T1000 (cell line): ENCODE results near the gene ATG5.

ENCODE experiments used
- DNase-seq: peaks from one replicate; lab custom pipeline; 2025; ENCODE audit warnings: mixed read lengths; lab: John Stamatoyannopoulos, UW

ATG5 gene

DNA sequence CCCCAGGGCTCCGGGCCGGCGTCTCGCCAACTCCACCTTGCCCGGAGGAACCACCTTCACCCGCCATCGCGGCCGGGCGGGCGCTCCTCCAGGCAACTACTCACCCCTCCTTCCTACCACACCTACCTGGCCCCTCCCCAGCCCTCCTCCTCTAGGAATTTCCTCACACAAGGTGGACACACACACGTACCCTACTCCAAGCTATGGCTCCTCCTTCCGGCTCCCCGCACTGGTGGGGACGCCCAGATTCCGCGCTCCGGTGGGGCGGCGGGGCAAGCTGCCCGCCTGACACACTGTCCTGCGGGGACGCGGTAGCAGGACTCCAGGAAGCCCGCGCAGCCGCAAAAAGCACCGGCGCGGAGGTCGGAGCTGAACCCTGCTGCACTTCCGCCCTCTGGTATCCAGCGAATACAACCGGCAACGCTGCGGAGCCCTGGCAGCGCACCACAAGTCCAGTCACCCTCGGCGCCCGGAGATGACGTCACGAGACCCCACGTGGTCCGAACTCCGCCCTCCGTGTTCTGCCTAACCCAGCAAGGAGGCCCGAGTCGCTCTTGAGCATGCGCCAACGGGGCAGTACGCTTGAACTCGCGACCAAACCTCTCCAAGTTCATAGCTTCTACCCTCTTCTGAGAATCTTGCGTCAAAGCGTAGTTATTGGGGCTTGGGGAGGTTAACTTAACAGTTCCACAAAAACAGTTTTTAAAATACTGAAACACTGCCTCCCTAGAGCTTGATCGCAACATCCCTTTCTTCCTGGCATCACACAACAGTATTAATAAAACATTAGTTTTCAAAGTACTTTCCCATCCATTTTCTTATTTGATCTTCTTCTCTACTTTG lies at the start of gene ATG5:
Gene ATG5 (minus strand): TSS at position 425 of the 843 bp plus-strand sequence. CDS start 9,552 bp downstream, outside the sequence.
- DNase-seq: peak; percentile 97

DNA sequence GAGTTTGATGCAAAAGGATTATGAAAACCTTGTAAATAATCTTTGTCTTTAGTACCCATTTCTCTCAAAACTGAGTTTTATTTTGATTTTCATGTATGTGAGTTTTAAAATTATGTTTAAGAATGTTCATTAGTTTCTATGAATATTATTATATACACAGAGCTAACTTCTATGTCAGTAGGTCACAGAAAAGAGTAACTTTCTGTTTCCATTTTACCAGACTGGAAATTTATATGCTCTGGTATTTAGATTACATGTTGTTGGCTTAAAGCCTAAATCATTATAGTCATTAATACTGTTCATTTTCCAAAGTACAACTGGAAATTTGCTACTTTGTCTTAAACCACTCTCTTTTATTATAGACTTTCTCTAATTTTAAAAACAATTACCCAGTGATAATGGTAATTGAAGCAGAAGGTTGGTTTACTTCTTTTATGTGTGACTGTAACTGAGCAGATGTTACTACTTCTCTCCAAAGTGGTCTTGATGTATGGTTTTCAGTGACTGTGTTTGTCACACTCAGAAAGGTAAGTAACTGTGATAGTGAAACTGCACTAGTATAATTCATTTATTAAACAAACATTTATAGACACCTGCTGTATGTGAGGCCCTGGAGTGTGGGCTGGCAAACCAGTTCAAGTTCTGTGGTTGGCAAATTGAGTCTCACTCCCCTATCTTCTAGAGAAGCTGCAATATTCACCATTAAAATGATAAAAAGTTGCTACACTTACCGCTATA lies 48.1 kb upstream of the ATG5 start:
- no peak for DNase-seq

DNA sequence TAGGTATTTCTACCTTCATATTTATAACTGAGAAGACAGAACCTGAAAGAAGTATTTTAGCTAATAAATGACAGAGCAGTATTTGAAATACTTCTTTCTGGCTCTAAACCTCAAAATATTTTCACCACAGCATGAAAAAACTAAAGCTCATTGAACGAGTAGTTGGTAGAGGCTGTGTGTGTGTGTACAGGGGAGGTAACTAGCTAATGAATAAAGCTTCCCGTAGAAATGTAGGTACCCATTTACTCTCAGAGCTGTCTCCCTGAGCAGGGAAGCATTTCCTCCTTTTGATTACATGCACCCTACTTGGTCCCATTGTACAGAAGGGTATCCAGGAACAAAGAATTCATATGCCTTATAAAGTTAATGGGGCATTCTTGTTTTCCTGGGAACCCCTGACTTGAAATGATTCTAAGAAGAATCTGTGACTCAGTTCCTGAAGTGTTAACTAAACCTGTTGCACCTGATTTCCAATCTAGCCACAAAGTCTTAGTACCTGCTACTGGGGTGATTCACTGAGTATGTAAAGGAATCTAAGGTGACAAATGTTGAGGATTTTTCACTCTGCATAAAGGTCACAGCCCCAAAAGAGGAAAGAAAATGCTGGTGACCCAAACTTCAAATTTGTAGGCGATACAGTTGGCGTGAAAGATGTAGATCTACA lies 47.4 kb upstream of the ATG5 start:
- no peak for DNase-seq

DNA sequence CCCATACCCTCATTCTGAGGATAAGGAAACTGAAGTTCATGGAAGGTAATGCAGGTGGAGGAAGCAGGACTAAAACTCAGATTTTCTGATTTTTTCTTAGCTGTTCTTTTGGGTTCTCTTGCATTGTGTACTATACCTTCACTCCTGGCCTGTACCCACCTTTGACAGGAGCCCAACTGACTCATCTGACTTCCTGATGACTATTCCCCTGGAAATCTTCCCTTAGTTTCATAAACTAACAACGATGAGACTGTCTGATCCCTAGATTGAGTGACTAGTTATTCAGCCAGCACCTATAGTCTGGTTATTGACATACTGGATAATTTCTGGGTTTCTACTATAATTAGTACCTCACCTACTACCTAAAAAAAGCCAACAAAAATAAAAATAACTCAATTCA lies 45.1 kb upstream of the ATG5 start:
- no peak for DNase-seq

DNA sequence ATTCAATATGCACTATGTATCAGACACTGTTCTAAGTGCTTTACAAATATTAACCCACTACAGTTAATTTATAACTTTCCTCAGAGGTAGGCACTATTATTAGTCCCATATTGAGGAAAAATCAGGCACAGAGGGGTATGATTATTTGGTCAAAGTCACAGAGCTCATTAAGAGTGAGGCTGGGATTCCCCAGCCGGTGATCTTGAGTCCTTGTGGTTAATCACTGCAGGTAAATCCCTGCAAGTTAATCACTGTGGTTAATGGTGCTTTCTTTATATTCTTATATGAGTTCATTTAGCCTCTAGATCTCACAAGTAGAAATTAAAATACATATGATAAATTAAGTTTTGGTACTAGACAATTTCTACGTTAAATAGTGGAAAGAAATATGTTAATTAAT lies 44.2 kb upstream of the ATG5 start:
- DNase-seq: no peak

DNA sequence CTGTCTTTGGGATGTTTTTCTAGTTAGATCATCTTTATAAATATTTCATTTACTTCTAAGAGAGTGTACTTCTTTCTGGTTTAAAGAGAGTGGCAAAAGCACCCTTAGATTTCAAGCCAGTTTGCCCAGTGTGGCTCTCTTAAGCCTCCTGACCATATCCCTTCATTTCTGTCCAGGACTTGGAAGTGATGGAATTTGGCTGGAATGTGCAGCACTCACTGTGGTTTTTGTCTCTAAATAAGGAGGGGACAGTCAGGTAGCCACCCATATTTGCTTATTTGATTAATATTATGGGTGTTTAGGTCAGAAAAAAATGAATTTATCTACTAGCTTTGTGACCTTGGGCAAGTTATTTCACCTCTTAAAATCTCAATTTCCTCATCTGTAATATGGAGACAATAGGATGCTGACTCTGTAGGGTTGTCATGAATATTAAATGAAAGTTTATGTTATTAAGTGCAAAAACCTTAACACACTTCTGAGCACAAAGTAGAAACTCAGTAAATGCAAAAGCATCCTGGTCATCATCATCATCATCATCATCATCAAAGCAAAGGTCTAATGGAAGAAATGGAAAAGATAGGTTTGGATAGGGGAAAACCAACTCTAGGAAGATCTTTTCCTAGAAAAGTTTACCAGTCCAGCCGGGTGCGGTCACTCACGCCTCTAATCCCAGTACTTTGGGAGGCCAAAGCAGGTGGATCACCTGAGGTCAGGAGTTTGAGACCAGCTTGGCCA lies 38.0 kb upstream of the ATG5 start:
- no peak for DNase-seq

DNA sequence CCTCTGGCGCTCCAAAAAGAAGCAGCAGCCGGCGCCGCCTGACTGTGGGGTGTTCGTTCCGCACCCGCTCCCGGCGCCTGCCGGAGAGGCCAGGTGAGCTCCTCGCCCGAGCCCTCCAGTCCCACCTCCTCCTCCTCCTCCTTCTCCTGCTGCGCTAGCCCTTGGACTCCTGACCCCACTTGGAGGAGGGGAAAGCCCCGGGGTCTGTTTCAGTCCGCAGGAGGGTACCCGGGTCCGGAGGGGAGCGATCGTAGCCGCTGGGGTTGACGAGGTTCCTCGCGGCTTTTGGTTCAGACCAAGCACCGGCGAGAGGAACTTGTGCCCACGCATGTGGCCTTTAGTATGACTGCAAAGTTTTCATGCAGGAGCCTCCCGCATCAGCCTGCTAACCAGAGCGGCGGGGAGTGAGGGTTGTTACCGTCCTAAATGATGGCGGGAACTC lies 35.5 kb upstream of the ATG5 start:
- DNase-seq: no peak

DNA sequence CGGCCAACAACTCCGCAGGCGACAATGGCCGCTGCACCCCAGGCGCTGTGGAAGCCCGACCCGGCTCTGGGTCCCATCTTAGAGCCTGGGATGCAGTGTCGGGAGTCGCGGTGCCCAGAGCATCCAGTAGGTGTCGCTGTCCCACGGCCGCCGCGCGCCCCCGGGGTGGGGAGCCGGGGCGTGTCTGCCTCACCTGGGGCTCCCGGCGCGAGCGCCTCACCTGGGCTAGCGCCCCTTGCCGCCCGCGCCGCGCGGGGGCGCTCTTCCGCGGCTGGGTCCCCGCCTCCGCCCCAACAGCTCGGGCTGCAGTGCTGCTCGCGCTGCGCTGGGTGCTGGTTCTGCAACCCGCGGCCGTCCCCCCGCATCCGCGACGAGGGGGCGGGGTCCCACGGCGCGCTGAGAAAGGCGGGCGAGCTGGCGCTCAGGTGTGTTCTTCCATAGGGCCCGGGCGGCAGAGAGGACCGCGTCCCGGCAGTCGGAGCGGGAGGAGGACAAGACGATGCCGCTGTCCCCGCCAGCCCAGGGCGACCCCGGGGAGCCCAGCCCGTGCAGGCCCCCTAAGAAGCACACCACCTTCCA lies 34.9 kb upstream of the ATG5 start, which contains the start of gene CRYBG1:
Gene CRYBG1 (plus strand): TSS at position 308 of the 579 bp plus-strand sequence. CDS start 192 bp downstream, at position 500.
- peak; percentile 20 for DNase-seq

DNA sequence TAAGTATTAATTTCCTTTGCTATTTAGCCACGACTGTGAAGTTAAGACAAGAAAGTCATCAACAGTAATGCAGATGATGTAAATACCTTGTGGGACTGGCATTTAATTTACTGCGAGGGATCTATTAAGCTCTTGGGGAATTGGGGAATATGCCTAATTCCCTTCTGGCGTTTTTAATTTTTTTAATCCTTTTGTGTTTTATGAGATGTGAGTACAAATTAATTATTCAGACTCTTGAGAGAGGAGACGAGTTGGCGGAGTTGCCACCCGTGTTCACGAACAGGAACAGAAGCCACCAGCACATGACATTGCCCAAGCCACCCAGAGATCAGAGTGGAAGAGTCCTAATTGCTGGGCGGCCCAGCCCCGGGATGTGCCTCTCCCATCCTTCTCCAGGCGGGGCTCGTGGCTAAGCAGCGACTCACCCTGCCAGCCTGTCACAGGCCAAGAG lies 34.4 kb upstream of the ATG5 start:
- DNase-seq: no peak

DNA sequence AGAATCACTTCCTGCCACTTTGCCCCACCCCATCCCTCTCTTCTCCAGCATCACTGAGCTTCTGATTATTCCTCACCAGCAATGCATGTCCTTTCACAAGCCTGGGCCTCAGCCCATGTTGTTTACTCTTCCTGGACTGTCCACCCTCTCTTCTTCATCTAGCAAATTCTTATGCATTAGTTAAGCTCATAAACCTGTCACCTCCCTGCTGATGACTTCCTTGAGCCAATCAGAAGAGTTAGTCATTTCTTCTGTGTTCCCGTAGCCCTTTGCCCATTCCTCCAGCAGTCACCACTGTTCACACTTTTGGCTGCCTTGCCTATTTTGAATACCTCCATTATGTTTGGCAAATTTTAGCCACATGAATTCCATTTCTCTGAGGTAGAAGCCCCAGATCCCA lies 30.8 kb upstream of the ATG5 start:
- no peak for DNase-seq

DNA sequence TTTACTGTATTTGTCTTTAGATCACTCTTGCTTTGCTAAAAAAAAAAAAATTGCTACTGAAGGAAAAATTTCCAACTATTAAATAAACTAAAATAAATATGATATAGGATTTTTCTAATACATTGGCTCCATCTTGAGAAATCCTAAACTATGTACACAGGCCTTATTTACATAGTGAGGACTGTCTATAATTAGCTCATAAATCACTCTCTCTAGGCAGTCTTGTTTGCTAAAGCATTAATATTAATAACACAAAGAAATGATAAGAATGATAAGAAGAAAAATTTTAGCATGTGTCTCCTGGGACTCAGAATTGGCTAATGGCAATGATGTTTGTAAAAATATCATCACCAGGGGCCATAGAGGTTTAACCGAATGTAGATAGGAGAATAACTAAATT lies 21.7 kb upstream of the ATG5 start:
- no peak for DNase-seq

DNA sequence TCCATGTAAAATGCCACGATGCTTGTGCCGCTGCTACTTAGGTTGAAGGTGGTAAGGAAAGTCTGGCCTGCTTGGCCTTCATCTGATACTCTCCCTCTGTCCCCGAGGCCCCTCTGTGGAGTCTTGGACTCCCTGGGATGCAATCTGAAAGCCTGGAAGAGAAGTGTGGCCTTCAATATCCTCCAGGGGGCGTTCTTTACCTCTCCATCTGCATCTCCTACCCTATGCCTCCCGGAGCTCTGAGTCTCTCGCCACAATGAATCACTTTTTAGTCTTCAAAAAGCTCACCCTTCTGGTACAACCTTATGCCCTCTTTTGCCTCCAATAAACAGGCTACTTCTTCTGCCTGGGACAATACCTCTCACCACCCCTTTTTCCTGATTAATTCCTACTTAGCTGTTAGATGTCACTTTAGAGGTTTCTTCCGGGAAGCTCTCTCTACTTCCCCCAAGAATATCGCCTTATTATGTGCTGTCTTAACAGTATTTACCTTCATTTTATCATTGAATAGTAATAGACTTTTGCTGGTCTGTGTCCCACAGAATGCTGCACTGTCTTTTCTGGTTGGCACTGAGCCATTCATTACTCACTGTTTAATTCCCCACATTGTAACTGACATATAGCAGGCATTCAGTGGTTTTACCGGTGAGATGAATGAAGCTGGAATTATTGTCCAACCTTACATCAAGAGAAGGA lies 13.9 kb upstream of the ATG5 start:
- DNase-seq: peak; percentile 60

DNA sequence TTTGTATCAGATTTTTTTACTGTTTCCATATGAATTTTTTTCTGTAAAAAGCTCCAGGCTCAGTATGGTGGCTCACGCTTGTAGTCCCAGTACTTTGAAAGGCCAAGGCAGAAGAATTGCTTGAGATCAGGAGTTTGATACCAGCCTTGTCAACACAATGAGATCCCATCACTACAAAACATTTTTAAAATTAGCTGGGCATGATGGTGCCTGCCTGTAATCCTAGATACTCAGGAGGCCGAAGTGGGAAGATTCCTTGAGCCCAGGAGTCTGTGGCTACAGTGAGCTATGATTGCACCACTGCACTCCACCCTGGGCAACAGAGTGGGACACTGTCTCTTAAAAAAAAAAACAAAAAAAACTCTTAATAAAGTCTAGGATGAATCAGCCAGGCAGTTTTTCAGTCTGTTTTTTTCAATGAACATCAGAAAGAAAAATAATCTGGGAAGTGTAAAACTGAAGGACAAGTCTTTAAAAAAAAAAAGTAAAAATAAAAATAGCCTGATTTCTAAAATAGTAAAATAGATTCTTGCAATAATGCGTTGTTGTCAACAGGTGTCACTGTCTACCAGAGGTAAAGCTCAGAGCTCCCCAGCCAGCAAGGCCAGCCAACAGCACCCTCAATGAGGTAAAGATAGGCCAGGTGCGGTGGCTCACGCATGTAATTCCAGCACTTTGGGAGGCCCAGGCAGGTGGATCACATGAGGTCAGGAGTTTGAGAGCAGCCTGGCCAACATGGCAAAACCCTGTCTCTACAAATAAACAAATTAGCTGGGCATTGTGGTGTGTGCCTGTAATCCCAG lies 9.3 kb upstream of the ATG5 start:
- DNase-seq: peak; percentile 1

DNA sequence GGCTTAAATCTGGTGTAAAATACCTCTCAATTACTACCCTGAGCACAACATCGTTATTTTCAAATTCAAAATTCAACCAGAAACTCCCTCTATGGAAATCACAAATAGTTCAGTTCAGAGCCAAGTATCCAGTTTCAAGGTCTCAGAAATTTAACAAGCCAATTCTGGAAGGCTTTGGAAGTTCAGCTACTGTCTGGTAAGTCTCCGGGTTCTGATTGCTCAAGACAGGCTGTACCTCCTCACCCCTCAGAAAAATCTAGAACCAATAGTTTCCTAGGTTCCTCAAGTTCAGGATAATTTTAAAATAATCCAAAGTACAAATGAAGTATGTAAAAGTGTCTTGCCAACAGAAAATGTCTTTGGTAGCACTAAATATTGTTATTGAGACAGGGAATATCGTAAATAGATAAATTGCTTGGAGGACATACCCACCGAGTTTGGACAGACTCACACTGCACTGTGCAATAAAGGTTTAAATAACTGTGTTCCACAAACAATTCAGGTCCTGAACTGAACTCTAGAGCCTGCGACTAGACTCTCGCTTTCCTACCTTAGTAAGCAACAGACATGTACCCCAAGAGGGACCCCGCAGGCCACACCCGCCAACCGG lies 729 bp downstream of the ATG5 start:
- DNase-seq: no peak

DNA sequence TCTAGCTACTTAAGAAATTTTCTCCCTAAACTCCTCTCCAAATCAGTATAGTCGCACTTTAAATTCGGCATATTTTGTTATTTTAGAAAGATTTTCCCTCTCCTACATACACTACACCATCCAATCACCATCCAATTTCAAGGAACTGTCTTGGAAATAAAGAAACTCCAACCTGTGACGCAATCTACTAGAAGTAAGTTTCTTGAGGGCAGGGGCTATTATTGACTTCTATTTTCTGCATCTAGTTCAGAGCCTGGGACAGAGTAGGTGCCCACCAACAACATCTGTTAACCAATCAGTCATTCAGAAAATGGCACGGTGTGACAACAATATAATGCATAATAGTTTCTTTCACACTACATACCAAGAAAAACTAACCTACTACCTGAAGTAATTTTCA lies 3.6 kb downstream of the ATG5 start:
- DNase-seq: no peak

DNA sequence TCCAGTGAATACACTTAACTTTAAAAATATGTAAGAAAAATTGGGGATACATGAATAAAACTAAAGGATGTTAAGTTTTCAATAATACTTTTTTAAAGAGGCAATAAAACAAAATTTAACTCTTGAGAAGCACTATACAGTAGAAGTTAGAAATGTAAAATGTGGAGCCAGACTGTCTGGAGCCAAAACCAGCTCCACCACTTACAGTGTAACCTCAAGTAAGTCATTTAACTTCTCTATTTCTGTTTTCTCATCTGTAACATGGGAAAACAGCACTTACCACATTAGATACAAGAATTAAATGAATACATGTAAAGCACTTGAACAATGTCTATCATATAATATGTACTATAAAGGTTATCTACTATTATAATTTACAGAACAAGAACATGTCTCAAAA lies 6.7 kb downstream of the ATG5 start:
- DNase-seq: no peak

DNA sequence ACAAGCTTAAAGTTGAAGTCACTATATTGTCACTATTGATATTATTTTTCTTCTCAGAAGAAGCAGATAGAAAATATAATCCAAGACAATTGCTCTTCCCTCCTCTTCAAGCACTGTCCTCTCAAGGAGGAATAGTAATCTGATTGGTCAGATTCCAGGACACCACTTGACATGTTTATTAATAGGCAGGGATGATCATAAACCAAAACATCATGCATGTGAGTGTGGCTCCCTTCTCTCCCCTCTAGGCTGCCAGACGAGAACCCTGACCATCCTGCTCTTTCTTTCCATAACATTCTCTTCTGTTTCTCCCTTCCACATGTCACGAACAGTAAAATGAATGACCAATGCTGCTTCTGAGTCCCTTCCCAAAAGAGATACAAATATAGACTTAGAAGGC lies 7.5 kb downstream of the ATG5 start:
- DNase-seq: no peak

DNA sequence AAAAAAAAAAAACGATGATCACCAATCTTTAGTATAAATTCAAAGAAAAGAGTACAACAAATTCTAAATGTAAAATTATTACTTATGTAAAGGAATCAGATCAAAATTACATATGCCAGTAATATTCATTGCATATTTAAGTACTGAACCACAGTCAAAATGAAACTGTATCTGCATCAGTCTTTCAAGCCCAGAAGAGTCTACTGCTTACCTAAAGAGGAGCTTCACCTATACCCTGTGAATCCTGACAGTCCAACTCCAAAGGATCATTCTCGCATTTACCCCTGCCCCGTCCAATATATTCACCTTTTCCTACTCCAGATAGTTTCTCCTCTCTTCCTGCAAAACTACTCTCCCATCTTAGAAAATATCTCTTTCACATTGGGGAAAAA lies 9.2 kb downstream of the ATG5 start:
- no peak for DNase-seq

DNA sequence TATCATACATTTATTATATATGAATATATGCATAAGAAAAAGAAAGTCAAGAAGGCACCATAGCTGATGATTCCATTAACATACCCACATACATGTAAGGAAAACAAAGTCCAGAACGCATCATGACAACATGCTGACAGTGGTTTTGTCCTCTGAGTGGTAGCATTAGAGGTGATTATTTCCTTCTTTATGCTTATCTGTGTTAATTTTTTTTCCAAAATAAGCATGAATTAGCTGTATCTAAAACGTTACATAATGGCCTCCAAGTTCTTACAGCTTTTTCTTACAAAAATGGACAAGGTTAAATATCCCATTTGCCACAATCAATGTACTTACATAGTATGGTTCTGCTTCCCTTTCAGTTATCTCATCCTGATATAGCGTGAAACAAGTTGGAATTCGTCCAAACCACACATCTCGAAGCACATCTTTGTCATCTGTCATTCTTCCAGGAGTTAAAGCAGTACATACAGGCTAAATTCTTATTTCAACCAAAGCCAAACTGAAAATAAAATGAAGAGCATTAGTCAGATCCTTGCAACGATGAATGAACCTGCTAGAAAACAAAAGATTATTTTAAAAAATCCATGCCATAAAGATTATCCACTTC lies 9.7 kb downstream of the ATG5 start:
- DNase-seq: no peak
